ENCODE results near the gene SPATA25.

SPATA25 gene

GRCh38 chr20:45898285-45898684, 10.9 kb upstream of the SPATA25 start:
- Histone ChIP-seq H3K4me1 (ENCODE audit: control insufficient read depth, insufficient read depth, low read length) (no peaks in the 10 kb centered on the region), H3K4me3 (ENCODE audit: low read depth, low read length) (no peak overlapping the region), H3K36me3 (ENCODE audit: control insufficient read depth, insufficient read depth, low read length) (peaks cover 41% of the 10 kb centered on the region), H3K9me3 (ENCODE audit: control insufficient read depth, insufficient read depth, low read length) (no peaks in the 10 kb centered on the region), H3K9ac (ENCODE audit: low read depth, low read length) (no peak overlapping the region), H3K27me3 (ENCODE audit: control insufficient read depth, insufficient read depth, low read length) (no peaks in the 10 kb centered on the region)

- Histone ChIP-seq H3K36me3 (ENCODE audit: control insufficient read depth, insufficient read depth, low read length) (peaks cover 43% of the 10 kb centered on the region), H3K4me3 (ENCODE audit: low read depth, low read length) (no peak overlapping the region), H3K4me1 (ENCODE audit: control insufficient read depth, insufficient read depth, low read length) (no peaks in the 10 kb centered on the region), H3K27me3 (ENCODE audit: control insufficient read depth, insufficient read depth, low read length) (no peaks in the 10 kb centered on the region), H3K9ac (ENCODE audit: low read depth, low read length) (no peak overlapping the region), H3K9me3 (ENCODE audit: control insufficient read depth, insufficient read depth, low read length) (no peaks in the 10 kb centered on the region)
These were observed 10.3 kb upstream of the SPATA25 start for GRCh38 chr20:45897692-45898091.

- Histone ChIP-seq H3K36me3 (ENCODE audit: control insufficient read depth, insufficient read depth, low read length) (peaks cover 46% of the 10 kb centered on the region), H3K4me3 (ENCODE audit: low read depth, low read length) (no peak overlapping the region), H3K4me1 (ENCODE audit: control insufficient read depth, insufficient read depth, low read length) (no peaks in the 10 kb centered on the region), H3K27me3 (ENCODE audit: control insufficient read depth, insufficient read depth, low read length) (no peaks in the 10 kb centered on the region), H3K9me3 (ENCODE audit: control insufficient read depth, insufficient read depth, low read length) (no peaks in the 10 kb centered on the region), H3K9ac (ENCODE audit: low read depth, low read length) (no peak overlapping the region)
These were observed 9.9 kb upstream of the SPATA25 start for GRCh38 chr20:45897289-45897688.

- Histone ChIP-seq H3K4me1 (ENCODE audit: control insufficient read depth, insufficient read depth, low read length) (no peaks in the 10 kb centered on the region), H3K27me3 (ENCODE audit: control insufficient read depth, insufficient read depth, low read length) (no peaks in the 10 kb centered on the region), H3K36me3 (ENCODE audit: control insufficient read depth, insufficient read depth, low read length) (peaks cover 41% of the 10 kb centered on the region), H3K9me3 (ENCODE audit: control insufficient read depth, insufficient read depth, low read length) (no peaks in the 10 kb centered on the region), H3K4me3 (ENCODE audit: low read depth, low read length) (no peak overlapping the region), H3K9ac (ENCODE audit: low read depth, low read length) (no peak overlapping the region)
These were observed 9.3 kb upstream of the SPATA25 start for GRCh38 chr20:45896641-45897161.

GRCh38 chr20:45894797-45895196, 7.4 kb upstream of the SPATA25 start:
- Histone ChIP-seq H3K4me1 (ENCODE audit: control insufficient read depth, insufficient read depth, low read length) (no peaks in the 10 kb centered on the region), H3K4me3 (ENCODE audit: low read depth, low read length) (no peak overlapping the region), H3K27me3 (ENCODE audit: control insufficient read depth, insufficient read depth, low read length) (no peaks in the 10 kb centered on the region), H3K9me3 (ENCODE audit: control insufficient read depth, insufficient read depth, low read length) (no peaks in the 10 kb centered on the region), H3K36me3 (ENCODE audit: control insufficient read depth, insufficient read depth, low read length) (peaks cover 41% of the 10 kb centered on the region), H3K9ac (ENCODE audit: low read depth, low read length) (no peak overlapping the region)

- H3K9ac ChIP-seq (ENCODE audit: low read depth, low read length) = no peak overlapping the region
These were observed 6.4 kb upstream of the SPATA25 start for GRCh38 chr20:45893831-45894230.

GRCh38 chr20:45892828-45893500, 5.5 kb upstream of the SPATA25 start:
- Histone ChIP-seq H3K4me1 (ENCODE audit: control insufficient read depth, insufficient read depth, low read length) (no peaks in the 10 kb centered on the region), H3K4me3 (ENCODE audit: low read depth, low read length) (no peak overlapping the region), H3K36me3 (ENCODE audit: control insufficient read depth, insufficient read depth, low read length) (peaks cover 31% of the 10 kb centered on the region), H3K9ac (ENCODE audit: low read depth, low read length) (no peak overlapping the region), H3K9me3 (ENCODE audit: control insufficient read depth, insufficient read depth, low read length) (no peaks in the 10 kb centered on the region), H3K27me3 (ENCODE audit: control insufficient read depth, insufficient read depth, low read length) (no peaks in the 10 kb centered on the region)

More at GRCh38 chr20:45893831-45894230, 6.4 kb upstream of the SPATA25 start:
- H3K36me3 ChIP-seq (ENCODE audit: control insufficient read depth, insufficient read depth, low read length) = peaks cover 37% of the 10 kb centered on the region
- H3K9me3 ChIP-seq (ENCODE audit: control insufficient read depth, insufficient read depth, low read length) = no peaks in the 10 kb centered on the region
- H3K4me1 ChIP-seq (ENCODE audit: control insufficient read depth, insufficient read depth, low read length) = no peaks in the 10 kb centered on the region
- H3K27me3 ChIP-seq (ENCODE audit: control insufficient read depth, insufficient read depth, low read length) = no peaks in the 10 kb centered on the region
- no peak overlapping the region for H3K4me3 ChIP-seq (ENCODE audit: low read depth, low read length)

- no peaks in the 10 kb centered on the region for H3K27me3 ChIP-seq (ENCODE audit: control insufficient read depth, insufficient read depth, low read length)
- H3K4me3 ChIP-seq (ENCODE audit: low read depth, low read length) = peak overlapping the region; percentile 75
- H3K4me1 ChIP-seq (ENCODE audit: control insufficient read depth, insufficient read depth, low read length) = no peaks in the 10 kb centered on the region
- no peaks in the 10 kb centered on the region for H3K9me3 ChIP-seq (ENCODE audit: control insufficient read depth, insufficient read depth, low read length)
- H3K9ac ChIP-seq (ENCODE audit: low read depth, low read length) = no peak overlapping the region
- peaks cover 25% of the 10 kb centered on the region for H3K36me3 ChIP-seq (ENCODE audit: control insufficient read depth, insufficient read depth, low read length)
These were observed 4.8 kb upstream of the SPATA25 start for GRCh38 chr20:45892049-45892825.

GRCh38 chr20:45890985-45891983, 3.9 kb upstream of the SPATA25 start, which contains the start of the genes CTSA and NEURL2:
Gene CTSA (plus strand): TSS chr20:45891335. CDS start chr20:45891569, 234 bp downstream.
Gene NEURL2 (minus strand): TSS chr20:45891208. CDS start chr20:45890991, 217 bp downstream.
- H3K4me1 ChIP-seq (ENCODE audit: control insufficient read depth, insufficient read depth, low read length) = no peaks in the 10 kb centered on the region
- peaks cover 31% of the 10 kb centered on the region for H3K36me3 ChIP-seq (ENCODE audit: control insufficient read depth, insufficient read depth, low read length)
- peak within 1 kb of the TSS; percentile 75 for H3K4me3 ChIP-seq (ENCODE audit: low read depth, low read length)
- no peaks in the 10 kb centered on the region for H3K27me3 ChIP-seq (ENCODE audit: control insufficient read depth, insufficient read depth, low read length)
- no peaks in the 10 kb centered on the region for H3K9me3 ChIP-seq (ENCODE audit: control insufficient read depth, insufficient read depth, low read length)
- H3K9ac ChIP-seq (ENCODE audit: low read depth, low read length) = peak within 1 kb of the TSS; percentile 65

GRCh38 chr20:45890077-45890984, 2.9 kb upstream of the SPATA25 start:
- no peaks in the 10 kb centered on the region for H3K27me3 ChIP-seq (ENCODE audit: control insufficient read depth, insufficient read depth, low read length)
- peak overlapping the region; percentile 75 for H3K4me3 ChIP-seq (ENCODE audit: low read depth, low read length)
- H3K4me1 ChIP-seq (ENCODE audit: control insufficient read depth, insufficient read depth, low read length) = no peaks in the 10 kb centered on the region
- peaks cover 28% of the 10 kb centered on the region for H3K36me3 ChIP-seq (ENCODE audit: control insufficient read depth, insufficient read depth, low read length)
- peak overlapping the region; percentile 65 for H3K9ac ChIP-seq (ENCODE audit: low read depth, low read length)
- no peaks in the 10 kb centered on the region for H3K9me3 ChIP-seq (ENCODE audit: control insufficient read depth, insufficient read depth, low read length)
